Measurements from ENCODE around the gene ATP1A4.

ATP1A4 gene

DNA sequence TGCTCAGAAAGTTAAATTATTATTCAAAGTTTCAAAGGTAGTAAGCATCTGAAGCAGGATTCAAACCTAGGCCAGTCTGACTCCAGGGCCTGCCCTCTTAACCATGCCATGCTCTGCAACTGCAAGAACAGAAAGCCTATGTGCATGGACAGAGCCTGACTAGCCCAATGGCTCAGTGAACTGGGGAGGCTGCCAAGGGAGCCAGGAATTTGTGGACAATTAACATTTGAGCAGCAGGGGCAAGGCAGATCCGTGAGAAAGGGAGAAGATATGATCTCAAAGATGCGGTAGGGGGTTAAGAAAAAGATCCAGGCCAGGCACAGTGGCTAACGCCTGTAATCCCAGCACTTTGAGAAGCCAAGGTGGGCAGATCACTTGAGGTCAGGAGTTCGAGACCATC is 6.5 kb upstream of the ATP1A4 start:
- DNase-seq (ENCODE audit: low read depth, low spot score), result no peak
- no peak for TF ChIP-seq CTCF (IDR thresholded peaks at IDR 0.05; ENCODE audit: insufficient read depth, low read length, missing control alignments)
- ChIA-PET CTCF (no interaction called here), POLR2A (no interaction called here)
- no peak overlapping the region for H3K4me3 ChIP-seq (ENCODE audit: low read depth, low read length)

GRCh38 chr1:160146107-160146506 is 5.3 kb upstream of the ATP1A4 start:
- TF ChIP-seq CTCF (IDR thresholded peaks at IDR 0.05; ENCODE audit: insufficient read depth, low read length, missing control alignments), result no peak
- CTCF ChIA-PET, result no interaction called here
- H3K4me3 ChIP-seq (ENCODE audit: low read depth, low read length), result no peak overlapping the region
- DNase-seq (ENCODE audit: low read depth, low spot score), result no peak
- POLR2A ChIA-PET, result no interaction called here

GRCh38 chr1:160148121-160148520 is 3.3 kb upstream of the ATP1A4 start:
- no peak overlapping the region for H3K4me3 ChIP-seq (ENCODE audit: low read depth, low read length)
- ChIA-PET POLR2A (interaction anchor here (0.7 kb wide), 1 partner anchor 9 kb away, joined by 3 read pairs; no protein-coding TSS in a partner anchor), CTCF (interaction anchor here (0.9 to 1.9 kb wide), 5 partner anchors 9 to 47 kb away, joined by 3 to 5 read pairs (median 3); no protein-coding TSS in a partner anchor)
- DNase-seq (ENCODE audit: low read depth, low spot score), result no peak
- no peak for TF ChIP-seq CTCF (IDR thresholded peaks at IDR 0.05; ENCODE audit: insufficient read depth, low read length, missing control alignments)

DNA sequence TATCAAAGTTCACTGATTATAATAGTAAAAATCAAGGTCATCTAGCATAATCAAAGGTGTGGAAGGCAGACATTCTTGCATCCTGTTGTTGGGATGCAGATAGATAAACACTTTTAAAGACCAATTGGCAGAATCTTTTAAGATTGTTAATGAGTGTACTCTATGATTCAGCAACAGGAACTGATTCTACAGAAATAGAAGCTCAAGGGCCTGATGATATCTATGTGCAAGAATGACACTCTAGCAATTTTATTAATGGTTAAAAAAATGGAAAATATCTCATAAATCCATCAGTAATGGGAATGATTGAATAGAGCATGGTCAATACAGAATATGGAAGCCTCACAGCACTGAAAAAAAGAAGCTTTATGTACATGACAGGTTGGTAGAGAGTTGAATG is 2.2 kb upstream of the ATP1A4 start:
- TF ChIP-seq CTCF (IDR thresholded peaks at IDR 0.05; ENCODE audit: insufficient read depth, low read length, missing control alignments), result no peak
- DNase-seq (ENCODE audit: low read depth, low spot score), result no peak
- POLR2A ChIA-PET, result no interaction called here
- H3K4me3 ChIP-seq (ENCODE audit: low read depth, low read length), result no peak overlapping the region
- CTCF ChIA-PET, result interaction anchor here (0.7 to 0.9 kb wide), 5 partner anchors 10 to 227 kb away, joined by 3 to 4 read pairs (median 4); no protein-coding TSS in a partner anchor

DNA sequence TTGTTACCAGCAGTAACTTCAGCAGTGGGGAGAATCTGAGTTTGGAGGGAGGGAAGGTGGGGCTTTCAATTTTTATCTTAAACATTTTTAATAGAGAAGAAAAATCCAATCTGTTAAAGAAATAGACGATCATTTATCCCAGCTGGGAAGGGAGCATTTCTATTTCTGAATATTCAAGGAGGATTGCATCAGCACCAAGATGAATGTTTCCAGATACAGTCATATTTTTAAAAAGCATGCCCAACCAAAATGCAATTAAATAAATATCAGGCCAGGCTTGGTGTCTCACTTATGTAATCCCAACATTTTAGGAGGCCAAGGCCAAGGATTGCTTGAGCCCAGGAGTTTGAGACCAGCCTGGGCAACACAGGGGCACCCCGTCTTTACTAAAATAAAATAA is 1.7 kb upstream of the ATP1A4 start:
- peak; percentile 33 for DNase-seq (ENCODE audit: low read depth, low spot score)
- ChIA-PET CTCF (interaction anchor here (0.7 to 0.9 kb wide), 5 partner anchors 10 to 227 kb away, joined by 3 to 4 read pairs (median 4); no protein-coding TSS in a partner anchor), POLR2A (no interaction called here)
- no peak overlapping the region for H3K4me3 ChIP-seq (ENCODE audit: low read depth, low read length)
- no peak for TF ChIP-seq CTCF (IDR thresholded peaks at IDR 0.05; ENCODE audit: insufficient read depth, low read length, missing control alignments)

DNA sequence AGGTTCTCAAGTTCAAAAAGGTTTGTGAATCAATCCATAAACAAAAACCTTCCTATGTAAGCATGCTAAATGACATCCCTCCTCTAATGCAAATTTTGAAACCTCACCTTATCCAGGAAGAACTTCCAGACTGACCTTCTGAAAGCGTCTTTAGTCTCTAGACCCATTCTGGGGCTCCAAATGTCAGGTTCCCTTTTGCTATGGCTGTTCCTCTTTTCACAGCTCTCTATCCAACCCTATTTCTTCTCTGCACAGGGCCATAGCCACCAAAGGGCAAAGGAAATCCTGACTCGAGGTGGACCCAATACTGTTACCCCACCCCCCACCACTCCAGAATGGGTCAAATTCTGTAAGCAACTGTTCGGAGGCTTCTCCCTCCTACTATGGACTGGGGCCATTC is 3.4 kb downstream of the ATP1A4 start:
- ChIA-PET POLR2A (no interaction called here), CTCF (interaction anchor here (1.1 kb wide), 1 partner anchor 38 kb away, joined by 5 read pairs; no protein-coding TSS in a partner anchor)
- DNase-seq (ENCODE audit: low read depth, low spot score), result no peak
- no peak for TF ChIP-seq CTCF (IDR thresholded peaks at IDR 0.05; ENCODE audit: insufficient read depth, low read length, missing control alignments)
- H3K4me3 ChIP-seq (ENCODE audit: low read depth, low read length), result no peak overlapping the region

All from AG04449 (cell line).